H9 (cell line): Measurements from ENCODE around the gene GPD2. TPM values are rescaled to one million over a fixed set of nuclear protein-coding genes. Genes with fewer than 3 reads are reported as not detected.

Source experiments
- DNase-seq: peaks from one replicate; pipeline ENCODE4 v3.0.0-alpha.2; 2017
- H2AFZ ChIP-seq: one replicate; pipeline ENCODE4 v1.6.1; 2013; ENCODE audit warnings: mild to moderate bottlenecking, low read length, control low read depth, moderate library complexity
- H2AK5ac ChIP-seq: 2 replicates; pipeline ENCODE4 v1.6.1; 2013; ENCODE audit warnings: low read length, control low read depth, mixed read lengths; ENCODE audit not compliant: insufficient read length
- H2BK120ac ChIP-seq: one replicate; pipeline ENCODE4 v1.6.1; 2013; ENCODE audit warnings: low read depth, mild to moderate bottlenecking, low read length, control low read depth, inconsistent platforms; ENCODE audit not compliant: poor library complexity, severe bottlenecking
- H2BK12ac ChIP-seq: 2 replicates; pipeline ENCODE4 v1.6.1; 2013; ENCODE audit warnings: low read length, control low read depth, mixed read lengths, low read depth; ENCODE audit not compliant: insufficient read length
- H2BK15ac ChIP-seq: 2 replicates; pipeline ENCODE4 v1.6.1; 2013; ENCODE audit warnings: low read depth, low read length, control low read depth
- H2BK20ac ChIP-seq: one replicate; pipeline ENCODE4 v1.6.1; 2013; ENCODE audit warnings: low read depth, mild to moderate bottlenecking, low read length, control low read depth, inconsistent platforms; ENCODE audit not compliant: poor library complexity, severe bottlenecking
- H2BK5ac ChIP-seq: 2 replicates; pipeline ENCODE4 v1.6.1; 2013; ENCODE audit warnings: low read length, control low read depth, mixed read lengths; ENCODE audit not compliant: insufficient read length
- H3K14ac ChIP-seq: 2 replicates; pipeline ENCODE4 v1.6.1; 2013; ENCODE audit warnings: low read length, control low read depth; ENCODE audit not compliant: insufficient read depth
- H3K18ac ChIP-seq: 2 replicates; pipeline ENCODE4 v1.6.1; 2013; ENCODE audit warnings: low read depth, mild to moderate bottlenecking, mixed read lengths, low read length, control low read depth; ENCODE audit not compliant: insufficient read length
- H3K23ac ChIP-seq: 2 replicates; pipeline ENCODE4 v1.6.1; 2013; ENCODE audit warnings: low read length, control low read depth, mixed read lengths, low read depth; ENCODE audit not compliant: insufficient read length
- H3K23me2 ChIP-seq: 2 replicates; pipeline ENCODE4 v1.6.1; 2013; ENCODE audit warnings: low read depth, mild to moderate bottlenecking, mixed read lengths, low read length, control low read depth; ENCODE audit not compliant: insufficient read length, poor library complexity, severe bottlenecking
- H3K27ac ChIP-seq: 2 replicates; pipeline ENCODE4 v1.5.1; 2013; ENCODE audit warnings: low read length, control low read depth, mixed read lengths, low read depth; ENCODE audit not compliant: insufficient read length
- H3K27me3 ChIP-seq: 2 replicates; pipeline ENCODE4 v1.6.1; 2013; ENCODE audit warnings: low read length, control low read depth, inconsistent platforms; ENCODE audit not compliant: insufficient read depth
- H3K4ac ChIP-seq: 2 replicates; pipeline ENCODE4 v1.6.1; 2013; ENCODE audit warnings: low read depth, mild to moderate bottlenecking, control low read depth, inconsistent platforms, low read length, moderate library complexity
- H3K4me1 ChIP-seq: 2 replicates; pipeline ENCODE4 v1.6.1; 2013; ENCODE audit warnings: low read length, control low read depth, inconsistent platforms; ENCODE audit not compliant: insufficient read depth
- H3K4me2 ChIP-seq: 2 replicates; pipeline ENCODE4 v1.6.1; 2013; ENCODE audit warnings: low read length, control low read depth, mixed read lengths; ENCODE audit not compliant: insufficient read length, insufficient read depth
- H3K56ac ChIP-seq: 2 replicates; pipeline ENCODE4 v1.6.1; 2013; ENCODE audit warnings: low read depth, mild to moderate bottlenecking, mixed read lengths, low read length, control low read depth; ENCODE audit not compliant: insufficient read length
- H3K79me1 ChIP-seq: 2 replicates; pipeline ENCODE4 v1.6.1; 2013; ENCODE audit warnings: low read depth, mild to moderate bottlenecking, moderate library complexity, low read length, control low read depth, inconsistent platforms; ENCODE audit not compliant: insufficient read depth, poor library complexity, severe bottlenecking
- H3K79me2 ChIP-seq: 2 replicates; pipeline ENCODE4 v1.6.1; 2013; ENCODE audit warnings: low read length, control low read depth, inconsistent platforms; ENCODE audit not compliant: insufficient read depth
- H3K9ac ChIP-seq: 2 replicates; pipeline ENCODE4 v1.6.1; 2013; ENCODE audit warnings: low read length, control low read depth, mixed read lengths; ENCODE audit not compliant: insufficient read length; ENCODE audit errors: extremely low read depth
- H3K9me3 ChIP-seq: one replicate; pipeline ENCODE4 v1.6.1; 2013; ENCODE audit warnings: low read depth, low read length, inconsistent platforms; ENCODE audit not compliant: control insufficient read depth
- H3T11ph ChIP-seq: one replicate; pipeline ENCODE4 v1.6.1; 2013; ENCODE audit warnings: mild to moderate bottlenecking, low read length, control low read depth, inconsistent platforms
- H4K20me1 ChIP-seq: one replicate; pipeline ENCODE4 v1.6.1; 2013; ENCODE audit not compliant: control insufficient read depth, insufficient read length, insufficient read depth
- H4K5ac ChIP-seq: 2 replicates; pipeline ENCODE4 v1.6.1; 2013; ENCODE audit warnings: low read depth, mild to moderate bottlenecking, mixed read lengths, low read length, control low read depth; ENCODE audit not compliant: insufficient read length
- H4K8ac ChIP-seq: replicated peaks from 2 replicates; pipeline ENCODE4 v1.6.1; 2013; ENCODE audit warnings: low read length, control low read depth, mixed read lengths, low read depth; ENCODE audit not compliant: insufficient read length
- H4K91ac ChIP-seq: 2 replicates; pipeline ENCODE4 v1.6.1; 2013; ENCODE audit warnings: low read depth, mild to moderate bottlenecking, moderate library complexity, mixed read lengths, low read length, control low read depth; ENCODE audit not compliant: insufficient read length
- H3K27ac Mint-ChIP-seq, 3 experiments: 2 replicates in 2 of 3; 3 replicates in 1 of 3; pipeline ENCODE4 v1.8.0; 2020 to 2021; ENCODE audit warnings: mixed read lengths in 3 of 3, mild to moderate bottlenecking in 1 of 3, moderate library complexity in 1 of 3
- H3K27me3 Mint-ChIP-seq: 2 replicates; pipeline ENCODE4 v1.8.0; 2021; ENCODE audit warnings: low read depth, mild to moderate bottlenecking, moderate library complexity, mixed read lengths
- H3K36me3 Mint-ChIP-seq, 3 experiments: 2 replicates in 2 of 3; 3 replicates in 1 of 3; pipeline ENCODE4 v1.8.0; 2020 to 2021; ENCODE audit warnings: low read depth in 3 of 3, mixed read lengths in 3 of 3; ENCODE audit not compliant: insufficient read depth in 1 of 3
- H3K4me1 Mint-ChIP-seq, 2 experiments: 2 replicates each; pipeline ENCODE4 v1.8.0; 2020; ENCODE audit warnings: mixed read lengths in 2 of 2
- H3K4me3 Mint-ChIP-seq, 2 experiments: 2 replicates in 1 of 2; 3 replicates in 1 of 2; pipeline ENCODE4 v1.8.0; 2020 to 2021; ENCODE audit warnings: mild to moderate bottlenecking in 2 of 2, mixed read lengths in 2 of 2, moderate library complexity in 1 of 2
- H3K9me3 Mint-ChIP-seq, 2 experiments: 2 replicates in 1 of 2; 3 replicates in 1 of 2; pipeline ENCODE4 v1.8.0; 2020; ENCODE audit warnings: mild to moderate bottlenecking in 2 of 2, mixed read lengths in 2 of 2, moderate library complexity in 1 of 2
- CTCF ChIP-seq: fragments of 200-600 bp; sonication (generic); conservative IDR thresholded peaks from 3 replicates; pipeline ENCODE4 v1.8.0; 2021; ENCODE audit warnings: antibody characterized with exemption, mild to moderate bottlenecking
- WGBS: extraction: QIAGEN DNeasy Blood & Tissue Kit; methylation state at CpG from one replicate; pipeline ENCODE4 v1.1.7; 2013; ENCODE audit warnings: missing lambda C conversion rate, low lambda C conversion rate, mixed read lengths; ENCODE audit not compliant: insufficient read length; ENCODE audit errors: extremely low coverage; 5-methylcytosine and 5-hydroxymethylcytosine counted together
- total RNA-seq: library from RNA; stranded (reverse); gene quantifications from 2 replicates; pipeline ENCODE4 v1.2.1, GENCODE V29; 2021

Gene GPD2
- total RNA-seq, 1 experiment from 2014 or later: 46.0 TPM

- Histone ChIP-seq H3K14ac (no peak overlapping the region), H2AK5ac (no peak overlapping the region), H3K9me3 (no peaks in the 10 kb centered on the region), H2BK120ac (no peak overlapping the region), H3K9ac (no peak overlapping the region), H4K5ac (no peak overlapping the region), H2AFZ (no peak overlapping the region), H4K20me1 (no peaks in the 10 kb centered on the region), H3K23me2 (no peaks in the 10 kb centered on the region), H2BK12ac (no peak overlapping the region), H3K4ac (no peak overlapping the region), H3K4me2 (no peak overlapping the region), H3K27me3 (no peaks in the 10 kb centered on the region), H3T11ph (no peak overlapping the region), H3K79me1 (no peaks in the 10 kb centered on the region), H2BK15ac (no peak overlapping the region), H2BK5ac (no peak overlapping the region), H4K91ac (no peak overlapping the region), H3K18ac (no peak overlapping the region), H4K8ac (no peak overlapping the region), H3K56ac (no peak overlapping the region), H3K23ac (no peak overlapping the region), H3K27ac (no peak overlapping the region), H2BK20ac (no peak overlapping the region), H3K79me2 (no peaks in the 10 kb centered on the region), H3K4me1 (peaks cover 7% of the 10 kb centered on the region)
- no CpG with 5 or more reads among the region's 2 CpGs for WGBS
- Mint-ChIP-seq H3K27ac (peak overlapping the region in 2 of 3 experiments; percentile 63 to 85; a peak in 2 of 7 replicates), H3K36me3 (no peaks in the 10 kb centered on the region), H3K9me3 (no peaks in the 10 kb centered on the region), H3K4me3 (no peak overlapping the region), H3K27me3 (no peaks in the 10 kb centered on the region), H3K4me1 (peaks cover 45 to 60% of the 10 kb centered on the region in 2 experiments)
- TF ChIP-seq CTCF: no peak
- no peak for DNase-seq
These were observed 154.0 kb downstream of the GPD2 start for GRCh38 chr2:156590085-156590739.
